Measurements from ENCODE around the gene APPBP2. TPM values are rescaled to one million over a fixed set of nuclear protein-coding genes. Genes with fewer than 3 reads are reported as not detected.
"Not testable (repeated sequence)": the region's sequence is repeated elsewhere in the genome, so short reads cannot be mapped to it uniquely, and the experiment has no call there.

The APPBP2 gene
- total RNA-seq, 6 experiments from 2014 or later, result 51.5 to 65.9 (median 58.8) TPM

- Mint-ChIP-seq H3K36me3 (ENCODE audit: low read depth) (peaks cover 73% of the 10 kb centered on the region), H3K4me1 (ENCODE audit: low read depth) (peaks cover 10% of the 10 kb centered on the region; the same call in 1 of the 2 replicates), H3K4me3 (no peak overlapping the region), H3K9me3 (peaks cover 32% of the 10 kb centered on the region), H3K27ac (no peak overlapping the region), H3K27me3 (ENCODE audit: insufficient read depth) (no peaks in the 10 kb centered on the region; the same call in none of the 2 replicates)
- no peak for TF ChIP-seq CTCF (IDR thresholded peaks at IDR 0.05)
- no peak for DNase-seq
These were observed 30.8 kb downstream of the APPBP2 start for GRCh38 chr17:60495260-60495659.

- H3K27ac Mint-ChIP-seq, result peak overlapping the region; percentile 73; the same call in 1 of the 2 replicates
- no peaks in the 10 kb centered on the region; the same call in none of the 2 replicates for H3K27me3 Mint-ChIP-seq (ENCODE audit: insufficient read depth)
- peaks cover 10% of the 10 kb centered on the region; the same call in 1 of the 2 replicates for H3K4me1 Mint-ChIP-seq (ENCODE audit: low read depth)
- TF ChIP-seq CTCF (IDR thresholded peaks at IDR 0.05), result no peak
- no peak overlapping the region for H3K4me3 Mint-ChIP-seq
- peak; percentile 36 for DNase-seq
- peaks cover 77% of the 10 kb centered on the region for H3K36me3 Mint-ChIP-seq (ENCODE audit: low read depth)
- H3K9me3 Mint-ChIP-seq, result peaks cover 32% of the 10 kb centered on the region
These were observed 32.2 kb downstream of the APPBP2 start for GRCh38 chr17:60493847-60494321.

GRCh38 chr17:60491771-60492170 is 34.3 kb downstream of the APPBP2 start:
- H3K27me3 Mint-ChIP-seq (ENCODE audit: insufficient read depth), result no peaks in the 10 kb centered on the region; the same call in none of the 2 replicates
- H3K9me3 Mint-ChIP-seq, result peaks cover 48% of the 10 kb centered on the region
- TF ChIP-seq CTCF (IDR thresholded peaks at IDR 0.05), result no peak
- H3K4me3 Mint-ChIP-seq, result no peak overlapping the region
- H3K27ac Mint-ChIP-seq, result no peak overlapping the region
- H3K4me1 Mint-ChIP-seq (ENCODE audit: low read depth), result peaks cover 10% of the 10 kb centered on the region; the same call in 1 of the 2 replicates
- no peak for DNase-seq
- peaks cover 88% of the 10 kb centered on the region for H3K36me3 Mint-ChIP-seq (ENCODE audit: low read depth)

GRCh38 chr17:60490594-60490993 is 35.4 kb downstream of the APPBP2 start:
- not testable (repeated sequence) for H3K4me1 Mint-ChIP-seq (ENCODE audit: low read depth); H3K27ac Mint-ChIP-seq

GRCh38 chr17:60481604-60482003 is 44.4 kb downstream of the APPBP2 start:
- no peaks in the 10 kb centered on the region; the same call in 1 of the 2 replicates for H3K27me3 Mint-ChIP-seq (ENCODE audit: insufficient read depth)
- peaks cover 46% of the 10 kb centered on the region for H3K36me3 Mint-ChIP-seq (ENCODE audit: low read depth)
- DNase-seq, result no peak
- H3K4me1 Mint-ChIP-seq (ENCODE audit: low read depth), result no peaks in the 10 kb centered on the region; the same call in 1 of the 2 replicates
- no peak overlapping the region for H3K4me3 Mint-ChIP-seq
- H3K27ac Mint-ChIP-seq, result no peak overlapping the region
- no peak for TF ChIP-seq CTCF (IDR thresholded peaks at IDR 0.05)
- H3K9me3 Mint-ChIP-seq, result peaks cover 26% of the 10 kb centered on the region

More at GRCh38 chr17:60490594-60490993, 35.4 kb downstream of the APPBP2 start:
- DNase-seq; H3K27me3 Mint-ChIP-seq (ENCODE audit: insufficient read depth); H3K4me3 Mint-ChIP-seq: not testable (repeated sequence)
- Mint-ChIP-seq H3K9me3 (peaks cover 58% of the 10 kb centered on the region), H3K36me3 (ENCODE audit: low read depth) (peaks cover 92% of the 10 kb centered on the region)

- DNase-seq, result no peak
- Mint-ChIP-seq H3K27me3 (ENCODE audit: insufficient read depth) (no peaks in the 10 kb centered on the region), H3K9me3 (no peaks in the 10 kb centered on the region), H3K4me1 (ENCODE audit: low read depth) (peaks cover 21% of the 10 kb centered on the region), H3K27ac (no peak overlapping the region), H3K4me3 (no peak overlapping the region), H3K36me3 (ENCODE audit: low read depth) (peaks cover 36% of the 10 kb centered on the region)
- TF ChIP-seq CTCF (IDR thresholded peaks at IDR 0.05), result no peak
These were observed 52.3 kb downstream of the APPBP2 start for GRCh38 chr17:60473788-60474187.

All from HFFc6 (cell line).